ENCODE data around the gene GNB3. TPM values are rescaled to one million over a fixed set of nuclear protein-coding genes. Genes with fewer than 3 reads are reported as not detected.

The GNB3 gene
- total RNA-seq, 1 donor from 2014 or later, result 16.6 TPM

GRCh38 chr12:6810758-6811157 is 30.0 kb upstream of the GNB3 start:
- no peak for DNase-seq (ENCODE audit: low read depth)
- no peak for TF ChIP-seq EZH2 (IDR thresholded peaks at IDR 0.05; ENCODE audit: insufficient read depth, low read length)
- TF ChIP-seq CTCF (IDR thresholded peaks at IDR 0.05; ENCODE audit: insufficient read depth, low read depth, low read length), result no peak
- no peaks in the 10 kb centered on the region for H3K79me2 ChIP-seq (ENCODE audit: insufficient read depth, low read length)
- Mint-ChIP-seq H3K4me3 (ENCODE audit: unreplicated experiment) (no peak overlapping the region), H3K36me3 (ENCODE audit: low read depth, unreplicated experiment) (no peaks in the 10 kb centered on the region), H3K27ac (ENCODE audit: unreplicated experiment) (peak overlapping the region; percentile 4), H3K9me3 (ENCODE audit: unreplicated experiment) (peaks cover 3% of the 10 kb centered on the region), H3K4me1 (ENCODE audit: low read depth, unreplicated experiment) (peaks cover 9% of the 10 kb centered on the region), H3K27me3 (ENCODE audit: low read depth, unreplicated experiment) (peaks cover 17% of the 10 kb centered on the region)
- no peaks in the 10 kb centered on the region for H4K20me1 ChIP-seq (ENCODE audit: insufficient read depth, low read length)
- H2AFZ ChIP-seq (ENCODE audit: low read depth, low read length), result no peak overlapping the region
- FAIRE-seq, result no peak
- H3K9me3 ChIP-seq (ENCODE audit: insufficient read depth, low read depth, low read length), result no peaks in the 10 kb centered on the region
- H3K36me3 ChIP-seq (ENCODE audit: insufficient read depth, low read length), result no peaks in the 10 kb centered on the region
- H3K27me3 ChIP-seq (ENCODE audit: insufficient read depth, low read length), result peaks cover 2% of the 10 kb centered on the region
- no peak overlapping the region for H3K9ac ChIP-seq (ENCODE audit: low read length)
- no peak overlapping the region for H3K4me2 ChIP-seq (ENCODE audit: low read length)
- no peak overlapping the region for H3K4me3 ChIP-seq (ENCODE audit: insufficient read depth, low read depth, low read length)
- no peaks in the 10 kb centered on the region for H3K4me1 ChIP-seq (ENCODE audit: insufficient read depth, low read length)
- H3K27ac ChIP-seq (ENCODE audit: low read depth, low read length), result no peak overlapping the region

- H3K27ac ChIP-seq (ENCODE audit: low read depth, low read length), result no peak overlapping the region
- H4K20me1 ChIP-seq (ENCODE audit: insufficient read depth, low read length), result no peaks in the 10 kb centered on the region
- peaks cover 3% of the 10 kb centered on the region for H3K9me3 Mint-ChIP-seq (ENCODE audit: unreplicated experiment)
- TF ChIP-seq EZH2 (IDR thresholded peaks at IDR 0.05; ENCODE audit: insufficient read depth, low read length) (no peak), CTCF (IDR thresholded peaks at IDR 0.05; ENCODE audit: insufficient read depth, low read depth, low read length) (no peak)
- no peaks in the 10 kb centered on the region for H3K79me2 ChIP-seq (ENCODE audit: insufficient read depth, low read length)
- no peaks in the 10 kb centered on the region for H3K36me3 Mint-ChIP-seq (ENCODE audit: low read depth, unreplicated experiment)
- no peaks in the 10 kb centered on the region for H3K4me1 ChIP-seq (ENCODE audit: insufficient read depth, low read length)
- no peak overlapping the region for H3K4me3 ChIP-seq (ENCODE audit: insufficient read depth, low read depth, low read length)
- peaks cover 19% of the 10 kb centered on the region for H3K27me3 Mint-ChIP-seq (ENCODE audit: low read depth, unreplicated experiment)
- H3K4me2 ChIP-seq (ENCODE audit: low read length), result no peak overlapping the region
- H3K27me3 ChIP-seq (ENCODE audit: insufficient read depth, low read length), result peaks cover 2% of the 10 kb centered on the region
- no peak overlapping the region for H3K9ac ChIP-seq (ENCODE audit: low read length)
- DNase-seq (ENCODE audit: low read depth) (no peak), FAIRE-seq (no peak)
- H3K36me3 ChIP-seq (ENCODE audit: insufficient read depth, low read length), result no peaks in the 10 kb centered on the region
- no peak overlapping the region for H3K4me3 Mint-ChIP-seq (ENCODE audit: unreplicated experiment)
- H2AFZ ChIP-seq (ENCODE audit: low read depth, low read length), result no peak overlapping the region
- no peak overlapping the region for H3K27ac Mint-ChIP-seq (ENCODE audit: unreplicated experiment)
- H3K9me3 ChIP-seq (ENCODE audit: insufficient read depth, low read depth, low read length), result no peaks in the 10 kb centered on the region
- peaks cover 9% of the 10 kb centered on the region for H3K4me1 Mint-ChIP-seq (ENCODE audit: low read depth, unreplicated experiment)
Measured at GRCh38 chr12:6813363-6813762, 27.4 kb upstream of the GNB3 start.

DNA sequence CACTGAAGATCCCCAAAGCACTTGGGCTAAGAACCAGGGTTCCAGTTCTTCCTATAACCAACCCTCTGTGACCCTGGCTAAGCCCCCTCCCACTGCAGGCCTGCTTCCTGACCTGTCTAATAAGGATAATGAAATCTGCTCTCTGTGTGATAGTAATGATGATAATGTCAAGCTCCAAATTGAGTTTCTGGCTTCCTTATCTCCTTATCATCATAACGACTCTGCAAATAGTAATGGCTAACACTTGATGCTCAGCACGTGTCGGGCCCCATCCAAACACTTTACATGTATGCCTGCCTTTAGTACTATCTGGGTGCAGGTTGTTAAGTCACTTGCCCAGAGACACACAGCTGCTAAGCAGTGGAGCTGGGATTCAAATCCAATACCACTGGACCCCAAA is 24.1 kb upstream of the GNB3 start:
- Histone ChIP-seq H3K27ac (ENCODE audit: low read depth, low read length) (no peak overlapping the region), H3K4me1 (ENCODE audit: insufficient read depth, low read length) (peaks cover 4% of the 10 kb centered on the region), H4K20me1 (ENCODE audit: insufficient read depth, low read length) (no peaks in the 10 kb centered on the region), H3K79me2 (ENCODE audit: insufficient read depth, low read length) (no peaks in the 10 kb centered on the region), H3K9ac (ENCODE audit: low read length) (no peak overlapping the region), H2AFZ (ENCODE audit: low read depth, low read length) (no peak overlapping the region), H3K27me3 (ENCODE audit: insufficient read depth, low read length) (no peaks in the 10 kb centered on the region), H3K4me3 (ENCODE audit: insufficient read depth, low read depth, low read length) (no peak overlapping the region), H3K36me3 (ENCODE audit: insufficient read depth, low read length) (no peaks in the 10 kb centered on the region), H3K9me3 (ENCODE audit: insufficient read depth, low read depth, low read length) (no peaks in the 10 kb centered on the region), H3K4me2 (ENCODE audit: low read length) (no peak overlapping the region)
- no peaks in the 10 kb centered on the region for H3K9me3 Mint-ChIP-seq (ENCODE audit: unreplicated experiment)
- DNase-seq (ENCODE audit: low read depth), result no peak
- TF ChIP-seq CTCF (IDR thresholded peaks at IDR 0.05; ENCODE audit: insufficient read depth, low read depth, low read length), result no peak
- no peak for TF ChIP-seq EZH2 (IDR thresholded peaks at IDR 0.05; ENCODE audit: insufficient read depth, low read length)
- no peak for FAIRE-seq
- H3K4me3 Mint-ChIP-seq (ENCODE audit: unreplicated experiment), result no peak overlapping the region
- H3K27me3 Mint-ChIP-seq (ENCODE audit: low read depth, unreplicated experiment), result peaks cover 19% of the 10 kb centered on the region
- peaks cover 12% of the 10 kb centered on the region for H3K4me1 Mint-ChIP-seq (ENCODE audit: low read depth, unreplicated experiment)
- H3K36me3 Mint-ChIP-seq (ENCODE audit: low read depth, unreplicated experiment), result no peaks in the 10 kb centered on the region
- no peak overlapping the region for H3K27ac Mint-ChIP-seq (ENCODE audit: unreplicated experiment)

Data from astrocyte (in vitro differentiated cells and primary cell).